K562 (cell line): ENCODE results near the gene VPS33A. TPM values are rescaled to one million over a fixed set of nuclear protein-coding genes. Genes with fewer than 3 reads are reported as not detected.

ENCODE experiments used
- HDAC8 ChIP-seq: fragments of 450-650 bp; IDR thresholded peaks from 2 replicates; pipeline ENCODE4 v1.6.1; 2016; ENCODE audit warnings: mild to moderate bottlenecking, missing genetic modification characterization, moderate library complexity, missing compliant biosample characterization
- HSF4 ChIP-seq: fragments of 250-450 bp; sonication (Bioruptor Pico); IDR thresholded peaks from 2 replicates; pipeline ENCODE4 v2.1.2; 2022; ENCODE audit warnings: mild to moderate bottlenecking, moderate library complexity, borderline replicate concordance
- L3MBTL2 ChIP-seq: fragments of 450-650 bp; IDR thresholded peaks from 2 replicates; pipeline ENCODE4 v1.6.1; 2016; ENCODE audit warnings: mild to moderate bottlenecking, moderate library complexity
- MTF1 ChIP-seq: fragments of 250-450 bp; sonication (Bioruptor Pico); IDR thresholded peaks from 2 replicates; pipeline ENCODE4 v1.9.0; 2021; ENCODE audit warnings: moderate library complexity, mild to moderate bottlenecking, inconsistent platforms, borderline replicate concordance
- NFIC ChIP-seq: fragments of 450-650 bp; IDR thresholded peaks from 2 replicates; pipeline ENCODE4 v1.6.1; 2017; ENCODE audit warnings: mild to moderate bottlenecking, inconsistent platforms
- PBX2 ChIP-seq, 2 experiments: IDR thresholded peaks in 1 of 2; conservative IDR thresholded peaks in 1 of 2; 2 replicates each; pipeline ENCODE4 v1.6.1; 2016; ENCODE audit warnings: low read depth in 2 of 2, mild to moderate bottlenecking in 1 of 2, missing compliant biosample characterization in 1 of 2, missing genetic modification characterization in 1 of 2, moderate library complexity in 1 of 2
- PHF8 ChIP-seq: fragments of 200-600 bp; sonication (generic); IDR thresholded peaks from 2 replicates; pipeline ENCODE4 v1.6.1; 2012; ENCODE audit warnings: mixed run types, mild to moderate bottlenecking, inconsistent platforms, low read length, moderate library complexity, borderline replicate concordance
- SNRNP70 ChIP-seq: fragments of 200-400 bp; formaldehyde crosslinking; optimal IDR thresholded peaks from 2 replicates; pipeline ENCODE3; 2017; ENCODE audit warnings: low read depth, low read length
- THRAP3 ChIP-seq: fragments of 450-650 bp; IDR thresholded peaks from 2 replicates; pipeline ENCODE4 v1.6.1; 2016; ENCODE audit warnings: mild to moderate bottlenecking, inconsistent platforms, borderline replicate concordance
- TSC22D4 ChIP-seq: fragments of 450-650 bp; IDR thresholded peaks from 2 replicates; pipeline ENCODE4 v1.6.1; 2016; ENCODE audit warnings: missing genetic modification characterization, missing biosample characterization, control low read depth
- ZBTB8A ChIP-seq: fragments of 450-650 bp; IDR thresholded peaks from 2 replicates; pipeline ENCODE4 v1.6.1; 2018; ENCODE audit warnings: mild to moderate bottlenecking, moderate library complexity; ENCODE audit not compliant: partially characterized antibody
- ZNF174 ChIP-seq: fragments of 250-450 bp; sonication (Bioruptor Pico); IDR thresholded peaks from 2 replicates; pipeline ENCODE4 v1.4.0; 2020; ENCODE audit warnings: mild to moderate bottlenecking
- ZNF436 ChIP-seq: fragments of 250-450, 450-650 bp; sonication (Bioruptor Pico); formaldehyde crosslinking; IDR thresholded peaks from 2 replicates; pipeline ENCODE4 v1.7.0; 2020; ENCODE audit warnings: mild to moderate bottlenecking
- ZNF518B ChIP-seq: fragments of 250-450 bp; sonication (Bioruptor Pico); IDR thresholded peaks from 2 replicates; pipeline ENCODE4 v1.5.0; 2021; ENCODE audit warnings: mild to moderate bottlenecking, moderate library complexity
- ZNF785 ChIP-seq: fragments of 250-450 bp; sonication (Bioruptor Pico); IDR thresholded peaks from 2 replicates; pipeline ENCODE4 v1.4.0; 2020; ENCODE audit warnings: mild to moderate bottlenecking
- polyA plus RNA-seq, 8 experiments: library from polyadenylated mRNA; depleted of rRNA in 4 of 8; stranded (reverse) in 5 of 8; unstranded in 3 of 8; fragments of >200 nt; fragmentation: Nextera tagmentation in 2 of 8; fragmentation: Illumina TruSeq in 1 of 8; extraction: Ambion mirVana in 2 of 8; extraction: Trizol in 1 of 8; gene quantifications; 2 replicates each; pipeline versions ENCODE4 v1.2.1 to v1.2.3, GENCODE V29; 2011 to 2014; ENCODE audit warnings: inconsistent platforms in 1 of 8, missing spikeins in 1 of 8
- total RNA-seq, 7 experiments: library from RNA; depleted of rRNA in 6 of 7; stranded (reverse); fragments of >200 nt in 6 of 7; fragmentation: Illumina TruSeq in 2 of 7; extraction: Trizol in 2 of 7; gene quantifications; 2 replicates each; pipeline versions ENCODE4 v1.2.1 to v1.2.3, GENCODE V29; 2011 to 2021; ENCODE audit warnings: low replicate concordance in 1 of 7
- TF ChIP-seq, protein P1 (sequence below): sonication (generic); formaldehyde crosslinking; IDR thresholded peaks from 2 replicates; pipeline ENCODE4 v1.8.0; 2022; ENCODE audit warnings: missing genetic modification reagents, mild to moderate bottlenecking, borderline replicate concordance
- TF ChIP-seq, protein P2 (sequence below): fragments of 450-650 bp; formaldehyde crosslinking; IDR thresholded peaks from 2 replicates; pipeline ENCODE4 v1.4.0; 2020; ENCODE audit warnings: mild to moderate bottlenecking, moderate library complexity

VPS33A gene
- total and polyA plus RNA-seq, 9 of the 15 experiments (the other 6 are each of a cell fraction or from before 2014, with no cell fraction given): 10.6 to 34.3 (median 25.3) TPM

DNA sequence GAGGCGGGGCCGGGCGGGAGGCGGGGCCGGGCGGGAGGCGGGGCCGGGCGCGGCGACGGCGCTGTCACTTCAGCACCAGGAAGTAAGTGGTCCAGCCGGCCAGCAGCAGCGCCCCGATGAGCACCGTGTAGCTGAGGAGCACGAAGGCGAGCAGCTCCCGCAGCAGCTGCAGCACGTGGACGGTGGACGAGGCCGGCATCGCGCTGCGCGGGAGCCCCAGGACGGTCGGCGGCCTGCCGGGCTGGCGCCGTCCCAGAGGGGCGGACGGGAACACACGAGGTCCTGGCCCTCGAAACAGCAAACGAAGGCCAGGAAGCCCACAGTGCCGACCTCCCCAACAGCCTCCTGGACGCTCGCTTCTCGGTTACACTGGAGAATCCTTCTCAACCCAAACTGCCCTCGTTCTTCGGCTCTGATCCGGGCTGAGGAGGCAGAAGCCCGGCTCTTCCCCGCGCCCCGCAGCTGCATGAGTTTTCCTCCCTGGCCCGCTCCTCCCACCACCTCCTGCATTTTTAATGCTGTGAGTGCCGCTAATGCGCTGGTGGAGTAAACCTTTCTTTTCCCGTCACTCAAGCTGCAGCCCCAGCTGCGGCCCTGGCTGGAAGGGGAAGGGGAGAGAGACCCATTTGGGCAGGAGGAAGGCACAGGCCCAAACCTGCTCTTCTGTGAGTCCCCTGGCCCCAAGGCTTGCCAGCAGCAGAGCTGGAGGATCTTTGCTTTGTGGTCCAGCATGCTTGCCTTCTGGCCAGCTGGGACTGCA lies 39.7 kb downstream of the VPS33A start (continued):
- no peak for TF ChIP-seq PBX2 (CRISPR knock-in tag; IDR thresholded peaks at IDR 0.05; ENCODE audit: low read depth)
- no peak for TF ChIP-seq PBX2 (tag; conservative IDR thresholded peaks at IDR 0.05; ENCODE audit: low read depth)
- TF ChIP-seq L3MBTL2: peak; percentile 100
- TF ChIP-seq THRAP3: no peak
- no peak for TF ChIP-seq ZNF174 (CRISPR knock-in tag)
- TF ChIP-seq ZNF518B (CRISPR knock-in tag): no peak
- TF ChIP-seq, protein P1, sequence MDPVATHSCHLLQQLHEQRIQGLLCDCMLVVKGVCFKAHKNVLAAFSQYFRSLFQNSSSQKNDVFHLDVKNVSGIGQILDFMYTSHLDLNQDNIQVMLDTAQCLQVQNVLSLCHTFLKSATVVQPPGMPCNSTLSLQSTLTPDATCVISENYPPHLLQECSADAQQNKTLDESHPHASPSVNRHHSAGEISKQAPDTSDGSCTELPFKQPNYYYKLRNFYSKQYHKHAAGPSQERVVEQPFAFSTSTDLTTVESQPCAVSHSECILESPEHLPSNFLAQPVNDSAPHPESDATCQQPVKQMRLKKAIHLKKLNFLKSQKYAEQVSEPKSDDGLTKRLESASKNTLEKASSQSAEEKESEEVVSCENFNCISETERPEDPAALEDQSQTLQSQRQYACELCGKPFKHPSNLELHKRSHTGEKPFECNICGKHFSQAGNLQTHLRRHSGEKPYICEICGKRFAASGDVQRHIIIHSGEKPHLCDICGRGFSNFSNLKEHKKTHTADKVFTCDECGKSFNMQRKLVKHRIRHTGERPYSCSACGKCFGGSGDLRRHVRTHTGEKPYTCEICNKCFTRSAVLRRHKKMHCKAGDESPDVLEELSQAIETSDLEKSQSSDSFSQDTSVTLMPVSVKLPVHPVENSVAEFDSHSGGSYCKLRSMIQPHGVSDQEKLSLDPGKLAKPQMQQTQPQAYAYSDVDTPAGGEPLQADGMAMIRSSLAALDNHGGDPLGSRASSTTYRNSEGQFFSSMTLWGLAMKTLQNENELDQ (CRISPR knock-in tag): peak; percentile 49; the same call in 1 of the 2 replicates
- no peak for TF ChIP-seq TSC22D4 (tag)
- TF ChIP-seq, protein P2, sequence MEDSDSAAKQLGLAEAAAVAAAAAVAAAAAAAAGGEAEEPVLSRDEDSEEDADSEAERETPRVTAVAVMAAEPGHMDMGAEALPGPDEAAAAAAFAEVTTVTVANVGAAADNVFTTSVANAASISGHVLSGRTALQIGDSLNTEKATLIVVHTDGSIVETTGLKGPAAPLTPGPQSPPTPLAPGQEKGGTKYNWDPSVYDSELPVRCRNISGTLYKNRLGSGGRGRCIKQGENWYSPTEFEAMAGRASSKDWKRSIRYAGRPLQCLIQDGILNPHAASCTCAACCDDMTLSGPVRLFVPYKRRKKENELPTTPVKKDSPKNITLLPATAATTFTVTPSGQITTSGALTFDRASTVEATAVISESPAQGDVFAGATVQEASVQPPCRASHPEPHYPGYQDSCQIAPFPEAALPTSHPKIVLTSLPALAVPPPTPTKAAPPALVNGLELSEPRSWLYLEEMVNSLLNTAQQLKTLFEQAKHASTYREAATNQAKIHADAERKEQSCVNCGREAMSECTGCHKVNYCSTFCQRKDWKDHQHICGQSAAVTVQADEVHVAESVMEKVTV (CRISPR knock-in tag): no peak
- TF ChIP-seq ZNF785: no peak
- peak; percentile 42; the same call in 1 of the 2 replicates for TF ChIP-seq NFIC
- no peak for TF ChIP-seq MTF1 (CRISPR knock-in tag)
- 0 out of 2 replicates have a peak, but pooled peaks have one; percentile 23 for TF ChIP-seq HDAC8 (tag)
- no peak for TF ChIP-seq PHF8
- TF ChIP-seq HSF4 (CRISPR knock-in tag): no peak
- no peak for TF ChIP-seq ZNF436 (CRISPR knock-in tag)
- TF ChIP-seq SNRNP70: no peak
- TF ChIP-seq ZBTB8A: no peak
